DMS53 treated with DMSO at 0.1 percent for 48 hours (cell line): Measurements from ENCODE around the gene SLC39A11.
A peak's percentile ranks its signal among the peaks of the same experiment; 100 is the strongest.
"Not testable (repeated sequence)": the region's sequence is repeated elsewhere in the genome, so short reads cannot be mapped to it uniquely, and the experiment has no call there.

Experiments used
- DNase-seq: peaks from one replicate; lab custom pipeline; 2025; ENCODE audit not compliant: unreplicated experiment; lab: John Stamatoyannopoulos, UW

Gene SLC39A11

GRCh38 chr17:72846399-72846798 lies 246.1 kb downstream of the SLC39A11 start:
- peak; percentile 6 for DNase-seq

DNA sequence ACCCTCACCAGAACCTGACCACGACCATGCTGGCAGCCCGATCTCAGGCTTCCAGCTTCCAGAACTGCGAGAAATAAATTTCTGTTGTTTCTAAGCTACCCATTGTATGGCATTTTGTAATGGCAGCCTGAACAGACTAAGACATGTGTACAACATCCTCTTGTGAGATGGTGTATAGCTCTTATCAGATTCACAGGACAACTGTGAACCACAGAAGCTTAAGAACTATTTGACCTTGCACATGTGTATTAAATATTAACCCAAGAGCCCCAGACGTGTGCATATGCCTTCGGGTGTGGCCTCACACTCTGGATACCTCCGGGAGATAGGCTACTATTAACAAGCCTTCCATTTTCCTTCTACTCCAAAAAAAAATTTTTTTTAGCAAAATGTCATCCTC lies 248.9 kb downstream of the SLC39A11 start:
- no peak for DNase-seq

DNA sequence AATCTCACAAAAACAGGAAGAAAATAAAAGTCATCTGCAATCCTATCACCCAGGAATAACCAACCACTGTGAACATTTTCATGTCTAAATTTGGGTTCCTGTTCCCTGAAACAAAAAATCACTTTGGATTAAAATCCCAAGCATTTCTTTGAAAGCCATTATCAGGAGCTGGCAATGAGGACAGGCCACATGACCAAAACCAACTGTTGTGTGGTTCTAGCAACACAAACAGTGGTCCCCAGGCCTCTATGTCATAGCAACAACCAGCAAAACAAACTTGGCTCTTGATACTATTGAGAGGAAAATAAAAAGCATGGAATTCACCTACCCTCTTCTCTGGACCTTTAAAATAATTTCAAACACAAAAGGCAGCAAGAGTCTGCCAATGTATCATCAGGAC lies 252.5 kb downstream of the SLC39A11 start:
- DNase-seq: no peak

DNA sequence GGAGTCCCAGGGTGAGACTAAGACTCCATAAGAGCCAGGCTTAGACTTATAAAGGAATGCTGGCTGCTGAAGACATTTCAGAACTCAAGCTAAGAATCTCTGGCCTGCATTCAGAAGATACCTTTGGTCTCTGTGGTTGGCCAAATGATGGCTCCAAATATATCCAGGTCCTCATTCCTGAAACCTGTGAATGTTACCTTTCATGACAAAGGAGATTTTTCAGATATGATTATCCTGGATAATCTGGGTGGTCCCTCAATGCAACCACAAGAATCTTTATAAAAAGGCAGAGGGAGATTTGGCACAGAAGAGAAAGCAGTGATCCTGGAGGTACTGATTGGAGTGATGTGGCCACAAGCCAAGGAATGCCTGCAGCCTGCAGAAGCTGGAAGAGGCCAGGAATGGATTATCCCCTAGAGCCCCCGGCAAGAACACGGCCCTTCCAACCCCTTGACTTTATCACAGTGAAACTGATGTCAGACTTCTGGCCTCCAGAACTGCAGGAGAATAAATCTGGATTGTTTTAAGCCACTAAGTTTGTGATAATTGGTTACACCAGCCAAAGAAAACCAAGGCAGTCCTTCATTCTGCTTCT lies 253.3 kb downstream of the SLC39A11 start:
- DNase-seq: no peak

DNA sequence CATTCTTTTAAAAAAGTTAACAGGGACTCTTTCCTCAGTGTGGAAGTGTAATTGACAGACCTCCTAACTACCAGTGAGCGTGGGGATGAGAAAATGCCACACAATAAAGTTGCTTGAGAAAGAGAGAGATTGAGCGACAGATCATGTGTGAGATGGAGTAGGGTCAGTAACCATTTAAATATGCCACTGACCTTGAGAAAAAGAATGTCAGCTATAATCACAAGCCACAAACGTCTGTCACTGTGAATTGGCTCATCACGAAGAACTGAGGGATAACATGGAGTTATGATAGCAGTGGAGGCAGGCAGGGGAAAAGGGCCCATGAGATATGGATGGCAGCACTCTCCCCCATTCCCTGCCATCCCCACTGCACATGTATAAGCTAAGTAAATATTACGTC lies 253.9 kb downstream of the SLC39A11 start:
- no peak for DNase-seq

DNA sequence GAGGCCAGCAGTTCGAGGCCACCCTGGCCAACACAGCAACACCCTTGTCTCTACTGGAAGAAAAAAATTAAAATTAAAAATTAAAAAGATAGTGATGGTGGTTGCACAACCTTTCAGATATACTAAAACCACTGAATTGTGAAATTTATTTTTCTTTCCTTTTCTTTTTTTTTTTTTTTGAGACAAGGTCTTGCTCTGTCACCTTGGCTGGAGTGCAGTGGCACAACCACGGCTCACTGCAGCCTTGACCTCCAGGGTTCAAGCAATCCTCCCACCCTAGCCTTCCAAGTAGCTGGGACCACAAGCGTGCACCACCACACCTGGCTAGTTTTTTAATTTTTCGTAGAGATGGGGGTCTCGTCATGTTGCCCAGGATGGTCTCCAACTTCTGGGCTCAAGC lies 254.4 kb downstream of the SLC39A11 start:
- DNase-seq: no peak

DNA sequence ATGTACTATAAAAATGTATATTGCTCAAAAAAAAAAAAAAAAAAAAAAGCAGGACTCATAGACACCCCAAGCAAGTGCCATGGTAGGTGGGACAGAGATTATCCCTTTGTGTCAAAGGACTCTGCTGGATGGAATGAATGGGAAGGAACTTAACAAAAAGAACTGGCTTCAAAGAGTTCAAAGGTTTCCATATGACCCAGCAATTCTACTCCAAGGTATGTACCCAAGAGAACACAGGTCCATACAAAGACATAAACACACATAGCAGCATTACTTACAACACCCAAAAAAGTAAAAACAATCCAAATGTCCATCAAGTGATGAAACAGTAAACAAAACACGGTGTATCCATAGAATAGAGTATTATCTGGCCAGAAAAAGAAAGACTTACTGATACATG lies 255.2 kb downstream of the SLC39A11 start:
- DNase-seq: no peak

DNA sequence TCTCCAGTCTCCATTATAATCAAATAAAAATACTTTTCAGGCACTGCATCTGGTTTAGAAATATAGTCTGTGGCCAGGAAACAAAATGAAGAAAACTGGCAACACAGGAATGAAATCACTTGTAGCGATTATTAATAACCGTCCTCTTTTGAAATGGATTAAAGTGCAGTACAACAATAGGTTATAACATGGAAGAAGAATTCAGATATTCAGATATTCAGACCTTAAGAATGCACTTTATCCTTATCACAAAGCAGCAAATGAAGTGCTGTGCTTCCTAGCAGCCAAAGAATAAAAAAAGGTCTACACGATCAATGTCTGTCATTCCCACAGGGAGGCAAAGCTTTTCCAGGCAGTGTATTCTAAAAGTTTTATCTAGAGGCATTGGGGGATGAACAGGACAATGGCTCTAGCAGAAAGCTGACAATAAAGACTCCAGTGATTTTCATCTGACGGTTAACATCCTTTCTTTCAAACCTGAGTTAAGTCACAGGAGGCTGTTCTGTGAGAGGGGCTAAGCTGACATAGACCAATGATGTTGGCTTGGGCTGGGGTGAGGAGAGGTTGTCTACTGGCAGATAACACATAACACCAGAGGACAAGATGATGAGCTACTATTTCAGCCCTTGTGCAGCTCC lies 259.2 kb downstream of the SLC39A11 start:
- DNase-seq: no peak

DNA sequence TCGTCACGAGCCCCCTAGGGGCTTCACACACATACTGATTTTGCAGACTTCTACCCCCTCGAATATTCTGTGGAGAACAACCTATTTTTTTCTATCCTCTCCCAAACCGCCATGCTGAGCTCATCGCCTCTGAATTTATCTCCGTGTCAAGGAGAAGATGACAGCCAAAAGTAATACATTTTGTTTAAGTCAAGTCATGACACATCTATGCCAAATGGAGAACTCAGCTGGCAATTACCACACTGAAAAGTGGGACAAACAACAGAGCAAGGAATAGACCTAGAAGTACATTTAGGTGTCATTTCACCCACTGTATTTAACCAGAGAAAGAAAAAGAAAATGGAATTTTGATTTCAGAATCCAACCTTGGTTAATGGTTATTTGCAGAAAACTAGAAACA lies 260.2 kb downstream of the SLC39A11 start:
- DNase-seq: no peak

- no peak for DNase-seq
Observed at GRCh38 chr17:72829883-72830282, 262.6 kb downstream of the SLC39A11 start.

GRCh38 chr17:72826602-72827001 lies 265.9 kb downstream of the SLC39A11 start:
- no peak for DNase-seq

- DNase-seq: not testable (repeated sequence)
Observed at GRCh38 chr17:72826059-72826458, 266.4 kb downstream of the SLC39A11 start.

DNA sequence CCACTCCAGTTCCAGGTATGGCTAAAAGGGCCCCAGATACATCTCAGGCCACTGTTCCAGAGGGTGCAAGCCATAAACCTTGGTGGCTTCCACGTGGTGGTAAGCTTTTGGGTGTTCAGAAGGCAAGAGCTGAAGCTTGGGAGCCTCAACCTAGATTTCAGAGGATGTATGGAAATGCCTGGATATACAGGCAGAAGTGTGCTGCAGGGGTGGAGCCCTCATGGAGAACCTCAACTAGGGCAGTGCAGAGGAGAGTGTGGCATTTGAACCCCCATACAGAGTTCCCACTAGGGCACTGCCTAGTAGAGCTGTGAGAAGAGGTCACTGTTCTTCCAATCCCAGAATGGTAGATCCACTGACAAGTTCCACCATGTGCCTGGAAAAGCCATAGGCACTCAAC lies 267.3 kb downstream of the SLC39A11 start:
- no peak for DNase-seq

DNA sequence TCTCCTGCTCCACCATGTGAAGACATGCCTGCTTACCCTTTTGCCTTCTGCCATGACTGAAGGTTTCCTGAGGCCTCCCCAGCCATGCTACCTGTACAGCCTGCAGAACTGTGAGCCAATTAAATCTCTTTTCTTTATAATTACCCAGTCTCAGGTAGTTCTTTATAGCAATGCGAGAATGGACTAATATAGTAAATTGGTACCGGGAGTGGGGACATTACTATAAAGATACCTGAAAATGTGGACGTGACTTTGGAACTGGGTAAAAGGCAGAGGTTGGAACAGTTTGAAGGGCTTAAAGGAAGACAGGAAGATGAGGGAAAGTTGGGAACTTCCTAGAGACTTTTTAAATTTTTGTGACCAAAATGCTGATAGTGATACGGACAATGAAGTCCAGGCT lies 268.2 kb downstream of the SLC39A11 start:
- DNase-seq: not testable (repeated sequence)

DNA sequence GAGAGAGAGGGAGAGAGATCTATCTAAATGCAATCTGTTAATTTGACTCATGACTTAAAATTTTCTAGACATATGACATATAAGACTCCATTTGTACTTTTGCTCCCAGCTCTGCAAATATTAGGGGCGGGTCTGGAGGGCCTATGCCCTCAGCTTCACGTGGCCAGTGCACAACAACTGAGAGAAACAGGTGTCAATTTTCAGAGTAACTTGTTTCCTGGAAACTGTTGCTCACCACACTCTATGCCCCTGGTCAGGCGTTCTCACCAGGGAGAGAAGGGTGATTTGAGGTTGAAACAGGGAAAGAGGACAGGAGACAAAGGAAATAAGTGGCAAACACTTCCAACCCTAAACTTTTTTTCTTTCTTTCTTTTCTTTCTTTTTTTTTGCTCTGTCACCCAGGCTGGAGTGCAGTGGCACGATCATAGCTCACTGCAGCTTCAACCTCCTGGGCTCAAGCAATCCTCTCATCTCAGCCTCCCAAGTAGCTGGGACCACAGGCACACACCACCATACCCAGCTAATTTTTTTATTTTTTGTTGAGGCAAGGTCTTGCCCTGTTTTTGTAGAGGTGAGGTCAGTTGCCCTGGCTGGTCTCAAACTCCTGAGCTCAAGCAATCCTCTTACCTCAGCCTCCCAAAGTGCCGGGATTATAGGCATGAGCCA lies 270.0 kb downstream of the SLC39A11 start:
- no peak for DNase-seq

GRCh38 chr17:72816406-72816805 lies 276.1 kb downstream of the SLC39A11 start:
- DNase-seq: no peak

DNA sequence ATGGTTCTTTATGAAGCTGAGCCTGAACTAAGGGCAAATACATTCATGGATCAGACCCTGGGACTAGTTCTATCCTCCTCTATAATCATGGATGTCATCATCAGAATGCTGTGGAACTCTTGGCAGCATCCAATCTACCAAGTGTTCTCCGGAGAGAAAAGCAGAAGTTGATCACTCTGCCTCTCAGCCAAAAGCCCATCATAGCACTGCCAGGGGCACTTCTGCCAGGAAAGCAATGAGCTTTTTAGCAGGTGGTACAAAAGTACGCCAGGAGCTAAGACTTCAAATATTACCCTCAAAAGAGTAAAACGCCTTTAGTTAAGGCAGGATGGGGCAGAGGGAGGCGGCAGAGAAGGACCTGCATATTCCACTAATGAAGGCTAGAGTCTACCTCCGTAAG lies 279.0 kb downstream of the SLC39A11 start:
- no peak for DNase-seq

DNA sequence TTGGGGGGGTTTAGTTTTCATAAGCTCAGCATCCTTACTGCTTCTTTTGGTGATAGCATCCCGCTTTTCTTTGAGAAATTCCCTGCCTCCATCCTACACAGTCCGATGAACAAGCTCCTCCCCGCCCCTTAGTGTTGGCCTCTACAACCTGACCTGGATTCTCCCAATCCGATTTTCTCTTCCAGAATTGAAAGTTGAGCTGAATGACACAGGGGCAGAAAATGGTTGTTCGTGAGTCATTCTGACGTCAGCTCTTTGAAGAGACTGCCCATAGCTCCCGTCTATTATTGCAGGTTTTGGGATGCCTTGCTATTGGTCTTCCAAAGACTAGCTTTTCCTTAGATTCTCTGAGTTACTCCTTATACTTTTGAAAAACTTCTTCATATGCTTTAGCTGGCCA lies 279.7 kb downstream of the SLC39A11 start:
- no peak for DNase-seq

DNA sequence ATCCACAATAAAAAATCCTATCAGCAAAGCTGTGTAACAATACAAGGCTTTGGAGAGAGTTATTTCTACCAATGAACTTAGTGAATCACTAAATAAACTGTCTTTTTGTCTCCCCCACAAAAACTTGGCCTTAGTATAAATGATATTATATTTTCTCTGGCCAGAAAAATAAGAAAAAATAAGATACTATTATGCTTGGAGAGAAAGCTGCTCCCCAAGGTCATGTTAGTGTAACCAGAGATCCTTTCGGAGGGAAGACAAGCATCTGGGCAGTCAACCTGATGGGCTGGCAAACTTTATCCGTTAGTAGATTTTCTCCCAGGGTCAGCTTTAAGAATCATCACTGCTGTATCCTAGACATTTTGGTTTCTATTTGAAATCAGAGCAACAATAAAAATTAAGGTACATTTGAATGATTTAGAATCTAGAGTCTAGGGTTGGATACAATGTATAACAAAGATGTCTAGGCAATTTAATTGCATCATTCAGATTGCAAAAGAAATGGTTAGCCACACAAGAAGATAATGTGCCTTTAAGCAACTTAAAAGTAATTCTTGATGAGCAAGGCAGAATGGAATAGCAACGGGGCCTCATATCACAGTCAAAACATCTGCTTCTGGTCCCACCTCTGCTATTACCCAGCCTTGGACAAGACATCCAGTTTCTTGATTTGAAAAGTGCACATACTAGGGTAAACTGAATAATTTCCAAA lies 280.4 kb downstream of the SLC39A11 start:
- DNase-seq: no peak

- DNase-seq: no peak
Observed at GRCh38 chr17:72810991-72811508, 281.4 kb downstream of the SLC39A11 start.

DNA sequence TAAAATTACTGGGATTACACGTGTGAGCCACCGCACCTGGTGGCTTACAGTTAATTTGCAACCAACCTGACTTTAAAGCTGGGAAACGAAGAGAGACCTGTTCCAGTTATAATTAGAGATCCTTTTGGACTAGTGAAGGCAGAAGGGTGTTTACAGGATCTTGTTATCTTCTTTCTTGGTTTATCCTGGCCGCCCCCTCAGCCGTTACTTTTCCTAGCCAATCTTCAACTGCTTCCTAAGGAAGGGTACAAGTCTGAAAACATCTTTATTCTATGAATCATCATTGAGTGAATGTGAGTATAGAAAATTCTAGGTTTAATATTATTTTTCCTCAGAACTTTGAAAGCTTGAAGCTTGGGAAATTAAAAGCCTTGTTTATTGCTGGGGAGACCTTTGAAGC lies 286.5 kb downstream of the SLC39A11 start:
- DNase-seq: no peak
